Measurements from ENCODE around the gene TDRD5. TPM values are rescaled to one million over a fixed set of nuclear protein-coding genes. Genes with fewer than 3 reads are reported as not detected.

The TDRD5 gene
- total and polyA plus RNA-seq, 9 donors, result 0.05 to 0.46 (median 0.19) TPM; not detected in 3

- DNase-seq, result no peak
- 70 to 86% (median 81%) methylated on average over 1 of the region's 1 CpG for WGBS, 3 donors
- intact Hi-C loops (cut with DNase I), result no loop called here
Measured at GRCh38 chr1:179601093-179601492, 9.5 kb downstream of the TDRD5 start.

GRCh38 chr1:179612361-179612760, 20.7 kb downstream of the TDRD5 start:
- Histone ChIP-seq H3K27ac (no peak overlapping the region), H3K36me3 (no peaks in the 10 kb centered on the region), H3K4me1 (ENCODE audit: insufficient read depth) (no peaks in the 10 kb centered on the region), H3K9me3 (no peaks in the 10 kb centered on the region), H3K27me3 (no peaks in the 10 kb centered on the region), H3K4me3 (no peak overlapping the region)
- 74 to 79% (median 77%) methylated on average over 3 of the region's 3 CpGs for WGBS, 3 donors
- no peak for TF ChIP-seq EP300 (IDR thresholded peaks at IDR 0.05)
- TF ChIP-seq CTCF (IDR thresholded peaks at IDR 0.05), result no peak
- TF ChIP-seq POLR2A (IDR thresholded peaks at IDR 0.05), result no peak
- no peak for DNase-seq
- intact Hi-C loops (cut with DNase I), result no loop called here

More at GRCh38 chr1:179601093-179601492, 9.5 kb downstream of the TDRD5 start:
- Histone ChIP-seq H3K4me1 (ENCODE audit: insufficient read depth) (no peaks in the 10 kb centered on the region), H3K9me3 (no peaks in the 10 kb centered on the region), H3K27ac (no peak overlapping the region), H3K27me3 (no peaks in the 10 kb centered on the region), H3K4me3 (no peak overlapping the region), H3K36me3 (no peaks in the 10 kb centered on the region)
- TF ChIP-seq POLR2A (IDR thresholded peaks at IDR 0.05) (no peak), EP300 (IDR thresholded peaks at IDR 0.05) (no peak), CTCF (IDR thresholded peaks at IDR 0.05) (no peak)

GRCh38 chr1:179630719-179631118, 39.1 kb downstream of the TDRD5 start:
- intact Hi-C loops (cut with DNase I), result no loop called here
- Histone ChIP-seq H3K27me3 (no peaks in the 10 kb centered on the region), H3K4me1 (ENCODE audit: insufficient read depth) (no peaks in the 10 kb centered on the region), H3K36me3 (no peaks in the 10 kb centered on the region), H3K27ac (no peak overlapping the region), H3K9me3 (no peaks in the 10 kb centered on the region), H3K4me3 (no peak overlapping the region)
- 78 to 86% (median 81%) methylated on average over 2 of the region's 2 CpGs for WGBS, 3 donors
- no peak for DNase-seq
- TF ChIP-seq EP300 (IDR thresholded peaks at IDR 0.05) (no peak), CTCF (IDR thresholded peaks at IDR 0.05) (no peak), POLR2A (IDR thresholded peaks at IDR 0.05) (no peak)

- Histone ChIP-seq H3K27me3 (no peaks in the 10 kb centered on the region), H3K4me3 (no peak overlapping the region), H3K36me3 (no peaks in the 10 kb centered on the region), H3K9me3 (no peaks in the 10 kb centered on the region), H3K27ac (no peak overlapping the region), H3K4me1 (ENCODE audit: insufficient read depth) (no peaks in the 10 kb centered on the region)
- intact Hi-C loops (cut with DNase I), result no loop called here
- no peak for DNase-seq
- no peak for TF ChIP-seq EP300 (IDR thresholded peaks at IDR 0.05)
- TF ChIP-seq CTCF (IDR thresholded peaks at IDR 0.05), result no peak
- TF ChIP-seq POLR2A (IDR thresholded peaks at IDR 0.05), result no peak
Measured at GRCh38 chr1:179632868-179633267, 41.2 kb downstream of the TDRD5 start.
